NOMO-1 (cell line): ENCODE data around the gene CNKSR2.
A peak's percentile ranks its signal among the peaks of the same experiment; 100 is the strongest.

Experiments
- DNase-seq, 2 experiments: peaks; one replicate each; lab custom pipeline; 2025; ENCODE audit not compliant: unreplicated experiment in 2 of 2; lab: John Stamatoyannopoulos, UW

CNKSR2 gene

GRCh38 chrX:21374163-21374993 lies at the start of gene CNKSR2:
Gene CNKSR2, plus strand, starts transcription at chrX:21374418. Its CDS starts 480 bp downstream, at chrX:21374898.
- peak in 1 of 2 experiments; percentile 6 for DNase-seq

GRCh38 chrX:21354725-21355124 lies 19.5 kb upstream of the CNKSR2 start:
- DNase-seq: no peak

- no peak for DNase-seq
These were observed 18.4 kb upstream of the CNKSR2 start for GRCh38 chrX:21355831-21356230.

GRCh38 chrX:21369613-21370012 lies 4.6 kb upstream of the CNKSR2 start:
- DNase-seq: no peak

- DNase-seq: no peak
These were observed 1.2 kb upstream of the CNKSR2 start for GRCh38 chrX:21373001-21373400.

GRCh38 chrX:21373637-21374162 lies 518 bp upstream of the CNKSR2 start:
- DNase-seq: no peak

GRCh38 chrX:21374994-21375707 lies 933 bp downstream of the CNKSR2 start:
- no peak for DNase-seq

GRCh38 chrX:21375708-21376009 lies 1.4 kb downstream of the CNKSR2 start:
- DNase-seq: no peak

- DNase-seq: no peak
These were observed 2.4 kb downstream of the CNKSR2 start for GRCh38 chrX:21376636-21377035.

- no peak for DNase-seq
These were observed 5.8 kb downstream of the CNKSR2 start for GRCh38 chrX:21379991-21380390.

GRCh38 chrX:21382715-21383114 lies 8.5 kb downstream of the CNKSR2 start:
- peak in 1 of 2 experiments; percentile 14 for DNase-seq

GRCh38 chrX:21383546-21383945 lies 9.3 kb downstream of the CNKSR2 start:
- no peak for DNase-seq

GRCh38 chrX:21384178-21384577 lies 10.0 kb downstream of the CNKSR2 start:
- DNase-seq: no peak

GRCh38 chrX:21394792-21395191 lies 20.6 kb downstream of the CNKSR2 start:
- DNase-seq: no peak

- peak in 1 of 2 experiments; percentile 15 for DNase-seq
These were observed 24.2 kb downstream of the CNKSR2 start for GRCh38 chrX:21398426-21398825.

GRCh38 chrX:21400408-21401121 lies 26.3 kb downstream of the CNKSR2 start:
- DNase-seq: no peak

GRCh38 chrX:21408307-21408706 lies 34.1 kb downstream of the CNKSR2 start:
- DNase-seq: no peak

- DNase-seq: no peak
These were observed 34.6 kb downstream of the CNKSR2 start for GRCh38 chrX:21408788-21409187.

GRCh38 chrX:21412029-21412428 lies 37.8 kb downstream of the CNKSR2 start:
- no peak for DNase-seq

- no peak for DNase-seq
These were observed 38.7 kb downstream of the CNKSR2 start for GRCh38 chrX:21412883-21413282.

GRCh38 chrX:21427086-21427485 lies 52.9 kb downstream of the CNKSR2 start:
- no peak for DNase-seq
